Activated CD4-positive, alpha-beta T cell treated with anti-CD3 and anti-CD28 coated beads, Interleukin-2, amount 10 ng/mL, durations not matched to agents 7 days and 5 days (primary cell): ENCODE data around the gene SELENOK. TPM values are rescaled to one million over a fixed set of nuclear protein-coding genes. Genes with fewer than 3 reads are reported as not detected.

ENCODE experiments used
- total RNA-seq, 2 experiments: library from RNA; stranded (reverse); gene quantifications; one replicate each; pipeline ENCODE4 v1.2.3, GENCODE V29; 2021

Gene SELENOK
- total RNA-seq, 2 experiments from 2014 or later = 39.8 to 48.0 TPM

Other genes starting within 250 kb of the SELENOK start
- gene CHDH, start 45.4 kb downstream of the SELENOK start, total RNA-seq = under 1 TPM; 0.40 to 0.79 TPM
- gene IL17RB, start 45.3 kb downstream of the SELENOK start, total RNA-seq = 1 to 10 TPM; 2.9 to 3.7 TPM
- gene ACTR8, start 9.7 kb downstream of the SELENOK start, total RNA-seq = 10 to 100 TPM; 35.2 to 39.9 TPM
- gene CACNA2D3, start 230.7 kb upstream of the SELENOK start, total RNA-seq = not detected